A673 (cell line): ENCODE data around the gene MRNIP.

Source experiments
- CTCF ChIP-seq: fragments of 300-800, 200-600 bp; sonication (generic); conservative IDR thresholded peaks from 2 replicates; pipeline ENCODE4 v1.5.1; 2017; ENCODE audit warnings: low read depth, mild to moderate bottlenecking, antibody characterized with exemption, low read length, moderate library complexity, mixed read lengths
- EZH2 ChIP-seq: fragments of 200-600 bp; sonication (generic); IDR thresholded peaks from 2 replicates; pipeline ENCODE4 v1.6.1; 2017; ENCODE audit warnings: borderline replicate concordance, low read depth, mild to moderate bottlenecking, mixed read lengths, antibody characterized with exemption, low read length; ENCODE audit not compliant: poor library complexity, severe bottlenecking

- TF ChIP-seq CTCF (0 out of 2 replicates have a peak, but pooled peaks have one; percentile 9), EZH2 (no peak)
These were observed 7.8 kb upstream of the MRNIP start for GRCh38 chr5:179866241-179867078.
